GM21723 (cell line): ENCODE measurements around the gene RMDN3.

Source experiments
- ATAC-seq: cut with Tn5 transposase; IDR thresholded peaks from one replicate; pipeline ENCODE4 v1.9.1; 2021; ENCODE audit warnings: mild to moderate bottlenecking, moderate library complexity; ENCODE audit not compliant: unreplicated experiment

The RMDN3 gene

DNA sequence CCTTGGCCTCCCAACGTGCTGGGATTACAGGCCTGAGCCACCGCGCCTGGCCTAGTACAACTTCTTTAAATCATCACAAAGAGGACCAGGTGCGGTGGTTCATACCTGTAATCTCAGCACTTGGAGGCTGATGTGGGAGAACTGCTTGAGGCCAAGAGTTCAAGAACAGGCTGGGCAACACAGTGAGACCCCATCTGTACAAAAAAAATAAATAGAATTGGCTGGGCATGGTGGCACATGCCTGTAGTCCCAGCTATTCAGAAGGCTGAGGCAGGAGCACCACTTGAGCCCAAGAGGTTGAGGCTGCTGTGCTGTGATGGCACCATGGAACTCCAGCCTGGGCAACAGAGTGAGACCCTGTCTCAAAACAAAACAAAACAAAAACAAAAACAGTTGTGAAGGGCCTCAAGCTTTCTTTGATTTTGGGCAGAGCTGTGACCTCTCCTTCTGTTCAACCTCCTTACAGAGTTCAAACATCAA, 5.9 kb downstream of the RMDN3 start:
- no peak for ATAC-seq

DNA sequence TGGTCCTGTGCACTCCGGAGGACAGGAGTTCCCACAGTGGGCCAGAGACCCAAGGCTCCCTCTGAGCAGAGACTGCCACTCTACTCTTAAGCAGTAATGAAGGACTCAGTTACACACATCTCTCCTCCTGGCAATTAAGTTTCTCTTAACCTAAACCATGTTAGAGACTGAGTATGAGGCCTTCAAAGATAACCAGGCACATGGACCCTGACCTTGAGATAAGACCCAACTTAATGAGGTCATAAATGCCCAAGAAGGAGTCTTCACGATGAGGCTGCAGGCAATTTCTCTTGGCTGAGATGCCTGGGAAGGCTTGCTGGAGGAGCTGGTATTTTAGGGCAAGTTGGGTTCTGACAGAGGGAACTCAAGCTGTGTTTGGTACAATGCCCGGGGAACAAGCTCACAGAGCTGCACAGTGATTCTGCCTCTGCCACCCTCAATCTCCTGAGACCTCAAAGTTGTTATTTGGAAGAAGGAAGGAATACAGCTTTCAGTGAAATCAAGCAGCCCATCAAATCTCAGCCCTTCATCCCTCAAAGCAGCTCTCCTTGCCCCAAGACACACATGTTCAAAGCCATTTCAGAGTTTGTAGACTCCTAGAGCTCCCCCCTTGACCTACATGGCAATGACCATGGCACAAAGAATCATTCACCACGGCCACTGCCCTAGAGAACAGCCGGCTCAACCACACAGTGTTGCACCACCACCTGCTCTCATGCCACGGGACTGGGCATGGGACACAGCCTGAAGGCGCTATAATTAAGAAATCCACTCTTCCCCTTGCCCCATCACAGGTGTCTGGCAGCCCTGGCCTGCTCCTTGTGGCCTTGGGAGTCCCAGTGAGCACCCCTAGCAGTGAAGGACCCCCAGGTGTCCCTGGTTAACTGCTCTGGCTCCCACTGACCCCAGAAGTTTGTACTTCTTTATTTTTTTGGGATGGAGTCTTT, 7.1 kb downstream of the RMDN3 start:
- ATAC-seq, result no peak

- ATAC-seq, result no peak
These were observed 8.1 kb downstream of the RMDN3 start for GRCh38 chr15:40746916-40747418.

GRCh38 chr15:40744815-40745152, 10.3 kb downstream of the RMDN3 start:
- no peak for ATAC-seq

DNA sequence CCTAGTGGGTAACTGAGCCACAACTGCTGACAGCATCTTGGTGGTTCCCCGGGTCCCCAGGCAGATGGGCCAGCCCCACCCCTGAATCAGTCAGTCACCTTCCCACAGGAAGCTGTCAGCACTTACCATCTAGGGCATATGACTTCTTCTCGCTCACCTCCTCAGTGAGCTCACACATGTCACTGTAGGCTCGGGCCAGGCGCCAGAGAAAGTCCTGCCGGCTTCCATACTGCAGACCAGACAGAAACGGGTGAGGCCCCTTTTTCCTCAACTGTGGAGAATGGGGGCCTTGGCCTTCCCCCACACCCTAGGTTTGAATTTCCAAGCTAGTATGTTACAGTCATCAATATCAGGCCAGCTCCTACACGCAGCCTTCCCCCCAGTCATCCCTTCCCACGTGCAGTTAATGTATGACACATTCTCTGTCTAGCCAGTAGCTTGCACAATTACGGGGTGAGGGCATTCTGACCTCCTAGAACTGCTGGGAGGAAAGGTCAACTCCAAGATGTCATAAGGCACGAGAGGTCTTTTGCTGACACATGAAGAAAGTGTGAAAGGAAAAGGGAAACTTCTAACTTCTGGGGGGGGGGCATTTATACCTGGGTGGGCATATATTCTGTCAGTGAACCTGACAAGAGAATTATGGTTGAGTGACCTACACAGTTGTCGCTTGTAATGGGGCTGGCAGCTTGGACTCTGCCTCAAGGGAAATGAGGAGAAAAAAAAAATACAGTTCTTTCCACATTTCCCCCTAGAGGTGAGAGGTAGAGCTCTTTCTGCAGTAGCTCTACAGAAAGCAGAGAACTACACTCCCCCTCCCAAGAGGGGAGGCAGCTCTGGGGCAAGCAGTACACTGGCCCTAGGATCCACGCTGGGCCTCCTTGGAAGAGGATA, 10.9 kb downstream of the RMDN3 start:
- ATAC-seq, result no peak

- ATAC-seq, result no peak
These were observed 11.6 kb downstream of the RMDN3 start for GRCh38 chr15:40743485-40743901.

DNA sequence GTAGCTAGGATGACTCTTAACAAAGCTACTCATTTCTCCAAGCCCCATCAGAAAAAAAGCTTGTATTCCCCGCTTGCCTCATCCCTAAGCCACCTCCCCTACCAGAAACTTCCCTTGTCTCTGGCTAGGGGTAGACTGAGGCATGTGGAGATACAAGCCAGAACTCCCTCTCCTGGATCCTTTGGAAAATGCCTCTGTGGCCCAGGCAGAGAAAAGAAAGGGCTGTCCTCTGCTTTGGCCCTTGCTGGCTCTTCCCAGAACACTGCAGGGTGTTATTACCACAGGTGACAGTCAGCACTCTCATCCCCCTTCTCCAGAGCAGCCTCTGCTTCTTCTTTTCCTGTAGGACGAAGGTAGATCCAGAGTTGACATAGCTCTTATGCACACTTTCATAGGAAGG, 15.2 kb downstream of the RMDN3 start:
- no peak for ATAC-seq

DNA sequence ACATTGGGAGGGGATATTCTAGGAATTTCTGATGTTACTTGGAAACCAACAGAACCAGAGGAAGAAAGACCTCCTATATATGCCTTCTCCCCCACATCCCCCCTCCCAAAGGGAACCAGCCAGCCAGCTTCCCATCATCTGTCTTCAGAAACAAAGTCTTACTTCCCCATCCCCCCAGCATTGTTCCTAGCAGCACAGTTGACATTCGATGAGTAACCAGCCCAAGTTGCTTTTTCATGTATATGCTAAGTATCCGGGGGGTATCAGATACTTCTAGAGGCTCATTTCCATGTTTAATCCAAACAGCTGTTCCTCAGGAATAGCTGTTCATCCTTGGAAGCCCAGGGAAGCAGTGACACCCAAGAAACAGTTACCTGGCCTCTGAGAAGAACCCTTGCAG, 16.0 kb downstream of the RMDN3 start:
- no peak for ATAC-seq

GRCh38 chr15:40737048-40737447, 18.0 kb downstream of the RMDN3 start:
- ATAC-seq, result no peak

DNA sequence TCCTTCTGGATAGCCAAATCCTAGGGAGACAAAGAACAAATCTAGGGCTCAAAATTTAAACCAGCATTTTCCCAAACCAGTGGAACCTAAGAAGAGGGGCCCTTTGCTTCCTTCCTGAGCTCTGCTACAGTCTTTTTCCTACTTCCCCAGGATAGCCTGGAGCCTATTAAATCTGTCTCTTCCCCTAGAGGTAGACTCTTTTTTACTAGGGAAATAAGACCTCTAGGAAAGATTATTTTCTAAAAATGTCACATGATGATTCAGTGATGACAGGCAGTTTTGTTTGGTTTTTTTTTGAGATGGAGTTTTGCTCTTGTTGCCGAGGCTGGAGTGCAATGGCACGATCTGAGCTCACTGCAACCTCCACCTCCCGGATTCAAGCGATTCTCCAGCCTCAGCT, 18.5 kb downstream of the RMDN3 start:
- no peak for ATAC-seq

DNA sequence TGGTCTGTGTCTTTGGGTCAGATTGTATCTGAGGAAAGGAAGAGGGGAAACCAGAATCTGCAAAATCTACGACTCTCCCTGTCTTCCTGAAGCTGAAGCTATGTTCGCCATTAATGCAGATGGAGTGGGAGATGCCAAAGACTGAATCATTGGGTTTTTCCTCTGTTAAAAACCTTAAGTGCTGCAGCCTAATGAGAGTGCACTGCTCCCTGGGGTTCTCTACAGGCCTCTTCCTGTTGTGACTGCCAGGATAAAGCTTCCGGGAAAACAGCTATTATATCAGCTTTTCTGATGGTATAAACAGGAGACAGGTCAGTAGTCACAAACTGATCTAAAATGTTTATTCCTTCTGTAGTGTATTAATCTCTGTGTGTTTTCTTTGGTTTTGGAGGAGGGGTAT, 24.0 kb downstream of the RMDN3 start:
- ATAC-seq, result no peak

GRCh38 chr15:40723919-40724318, 31.1 kb downstream of the RMDN3 start:
- ATAC-seq, result no peak

GRCh38 chr15:40722934-40723333, 32.1 kb downstream of the RMDN3 start:
- ATAC-seq, result no peak

GRCh38 chr15:40722354-40722753, 32.7 kb downstream of the RMDN3 start:
- ATAC-seq, result no peak

DNA sequence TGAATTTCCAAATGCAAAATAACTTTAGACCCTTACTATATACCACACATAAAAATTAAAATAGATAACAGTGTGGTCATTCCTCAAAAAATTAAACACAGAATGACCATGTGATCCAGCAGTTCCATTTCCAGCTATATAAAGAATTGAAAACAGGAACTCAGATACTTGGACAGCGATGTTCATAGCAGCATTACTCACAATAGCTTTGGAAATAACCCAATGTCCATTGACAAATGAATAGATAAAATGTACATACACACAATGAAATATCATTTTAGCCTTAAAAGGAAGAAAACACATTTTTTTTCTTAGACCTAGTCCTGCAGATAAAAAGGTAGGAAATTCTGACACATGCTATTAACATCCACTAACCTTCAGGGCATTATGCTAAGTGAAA, 33.4 kb downstream of the RMDN3 start:
- no peak for ATAC-seq

DNA sequence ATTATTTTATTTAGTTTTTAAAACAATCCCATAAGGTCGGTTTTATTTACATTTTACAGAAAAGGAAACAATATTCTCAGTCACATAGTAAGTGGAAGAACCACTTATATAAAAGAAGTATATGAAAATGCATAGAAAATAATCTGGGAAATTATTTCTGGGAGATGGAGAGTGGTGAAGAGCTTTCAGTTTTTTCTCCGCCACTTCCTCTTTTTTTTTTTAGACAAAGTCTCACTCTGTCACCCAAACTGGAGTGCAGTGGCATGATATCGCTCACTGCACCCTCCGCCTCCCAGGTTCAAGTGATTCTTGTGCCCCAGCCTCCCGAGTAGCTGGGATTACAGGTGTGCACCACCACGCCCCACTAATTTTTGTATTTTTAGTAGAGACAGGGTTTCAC, 38.9 kb downstream of the RMDN3 start:
- ATAC-seq, result no peak

DNA sequence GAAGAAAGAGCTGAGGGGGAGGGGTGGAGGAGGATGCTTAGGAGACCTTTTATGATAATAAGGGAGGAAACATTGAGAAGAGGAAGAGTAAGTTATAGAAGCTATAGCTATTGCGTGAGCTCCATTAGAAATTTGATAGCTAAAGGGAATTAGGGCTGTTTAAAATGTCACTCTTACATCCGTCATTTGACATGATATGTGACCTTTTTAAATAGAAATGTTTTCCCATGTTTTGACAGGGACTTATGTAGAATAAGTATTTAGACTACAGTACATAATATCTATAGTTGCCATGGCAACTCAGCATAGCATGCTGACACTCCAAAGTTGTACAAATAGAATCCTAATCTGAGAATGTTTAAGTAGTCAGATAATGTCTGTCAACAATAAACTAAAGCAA, 40.9 kb downstream of the RMDN3 start:
- ATAC-seq, result no peak

GRCh38 chr15:40706121-40706520, 48.9 kb downstream of the RMDN3 start:
- no peak for ATAC-seq

DNA sequence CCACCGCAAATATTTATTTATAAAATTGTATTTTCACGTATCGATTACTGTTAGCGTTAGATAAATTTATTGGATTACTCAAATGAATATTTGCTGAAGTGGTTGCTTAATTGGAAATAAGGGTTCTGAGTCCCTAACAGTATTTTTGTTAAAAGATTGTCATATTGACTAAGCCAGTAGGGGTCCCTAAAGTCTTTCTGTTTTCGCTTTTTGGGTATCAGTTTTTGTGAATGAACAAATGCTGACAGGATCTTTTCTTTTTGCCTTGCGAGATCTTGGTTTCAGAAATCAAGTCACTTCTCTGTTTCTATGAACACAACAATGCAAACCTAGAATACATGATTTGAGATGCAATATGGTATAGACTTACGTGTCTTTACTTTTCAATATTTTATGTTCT, 53.0 kb downstream of the RMDN3 start:
- ATAC-seq, result no peak

DNA sequence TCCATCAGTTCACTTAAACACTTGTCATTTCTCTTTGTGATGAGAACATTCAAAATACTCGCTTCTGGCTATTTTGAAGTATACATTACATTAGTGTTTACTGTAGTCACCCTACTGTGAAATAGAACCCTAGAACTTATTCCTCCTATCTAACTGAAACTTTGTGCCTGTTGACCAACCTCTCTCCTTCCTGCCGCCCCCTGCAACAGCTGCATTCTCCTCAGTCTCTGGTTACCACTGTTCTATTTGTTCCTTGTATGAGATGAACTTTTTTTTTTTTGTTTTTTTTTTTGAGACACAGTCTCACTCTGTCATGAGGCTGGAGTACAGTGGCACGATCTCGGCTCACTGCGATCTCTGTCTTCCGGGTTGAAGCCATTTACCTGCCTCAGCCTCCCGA, 57.1 kb downstream of the RMDN3 start:
- no peak for ATAC-seq

DNA sequence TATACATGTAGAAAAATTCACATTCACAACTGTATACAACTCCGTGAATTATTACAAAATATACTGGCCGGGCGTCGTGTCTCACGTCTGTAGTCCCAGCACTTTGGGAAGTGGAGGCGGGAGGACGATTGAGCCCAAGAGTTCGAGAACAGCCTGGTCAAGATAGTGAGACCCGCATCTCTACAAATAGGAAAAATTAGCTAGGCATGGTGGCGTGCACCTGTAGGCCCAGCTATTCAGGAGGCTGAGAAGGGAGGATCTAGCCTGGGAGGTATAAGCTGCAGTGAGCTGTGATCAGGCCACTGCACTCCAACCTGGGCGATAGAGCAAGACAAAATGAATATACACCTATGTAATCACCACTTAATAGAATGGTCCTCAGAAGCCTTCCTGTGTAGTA, 58.8 kb downstream of the RMDN3 start:
- no peak for ATAC-seq

- ATAC-seq, result peak; percentile 35
These were observed 59.6 kb downstream of the RMDN3 start for GRCh38 chr15:40695469-40695890.
